ENCODE data around the gene TEX101.

TEX101 gene

DNA sequence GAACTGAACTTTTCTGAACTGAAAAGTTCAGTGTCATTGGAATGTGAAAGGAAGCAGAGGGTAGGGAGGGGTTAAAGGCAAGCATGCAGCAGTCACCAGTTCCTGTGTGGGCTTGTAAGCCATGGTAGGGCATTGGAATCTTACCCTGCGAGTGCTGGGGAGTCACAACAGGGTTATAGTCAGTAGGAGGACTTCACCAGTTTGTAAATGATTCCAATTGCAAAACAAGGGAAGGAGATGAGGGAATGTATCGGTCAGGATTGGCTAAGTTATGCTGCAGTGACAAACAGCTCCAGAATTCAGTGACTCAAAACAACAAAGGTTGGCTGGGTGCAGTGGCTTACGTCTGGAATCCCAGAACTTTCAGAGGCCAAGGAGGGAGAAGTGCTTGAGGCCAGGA, 37.9 kb downstream of the TEX101 start:
- DNase-seq = no peak

- DNase-seq = no peak
These were observed 39.3 kb downstream of the TEX101 start for GRCh38 chr19:43454031-43454430.

- no peak for DNase-seq
These were observed 40.8 kb downstream of the TEX101 start for GRCh38 chr19:43455321-43456113.

GRCh38 chr19:43457809-43458208, 43.1 kb downstream of the TEX101 start:
- no peak for DNase-seq

DNA sequence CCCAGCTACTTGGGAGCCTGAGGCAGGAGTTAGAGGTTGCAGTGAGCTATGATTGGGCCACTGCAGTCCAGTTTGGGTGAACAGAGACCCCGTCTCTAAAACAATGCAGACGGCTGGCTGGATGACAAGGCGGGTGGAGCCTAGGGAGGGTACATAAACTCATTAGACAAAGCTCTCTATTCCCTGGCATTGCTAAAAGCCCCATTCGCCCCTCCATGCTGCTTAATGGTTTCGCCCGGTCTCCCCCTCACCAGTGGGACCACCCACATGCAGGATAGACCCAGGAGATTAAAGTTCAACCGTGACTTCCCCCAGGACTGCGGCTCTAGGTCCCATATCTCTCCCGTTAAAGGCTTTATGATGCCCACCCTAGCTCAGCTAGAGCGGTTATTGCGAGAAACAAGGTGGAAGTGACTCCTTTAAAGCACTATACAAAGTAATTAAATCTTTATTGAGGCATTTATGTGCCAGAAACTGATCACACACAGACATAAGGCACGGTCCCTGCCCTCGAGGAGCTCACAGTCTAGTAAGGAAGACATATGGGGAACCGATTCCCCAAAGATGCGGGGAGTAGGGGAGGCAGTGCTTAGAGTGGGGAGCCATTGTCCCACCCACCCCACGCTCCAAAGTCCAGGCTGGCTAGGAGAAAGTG, 45.8 kb downstream of the TEX101 start:
- DNase-seq = no peak

- no peak for DNase-seq
These were observed 46.6 kb downstream of the TEX101 start for GRCh38 chr19:43461303-43461702.

GRCh38 chr19:43462383-43462782, 47.7 kb downstream of the TEX101 start:
- no peak for DNase-seq

- no peak for DNase-seq
These were observed 48.2 kb downstream of the TEX101 start for GRCh38 chr19:43462785-43463380.

GRCh38 chr19:43463381-43464133, 48.9 kb downstream of the TEX101 start:
- no peak for DNase-seq

DNA sequence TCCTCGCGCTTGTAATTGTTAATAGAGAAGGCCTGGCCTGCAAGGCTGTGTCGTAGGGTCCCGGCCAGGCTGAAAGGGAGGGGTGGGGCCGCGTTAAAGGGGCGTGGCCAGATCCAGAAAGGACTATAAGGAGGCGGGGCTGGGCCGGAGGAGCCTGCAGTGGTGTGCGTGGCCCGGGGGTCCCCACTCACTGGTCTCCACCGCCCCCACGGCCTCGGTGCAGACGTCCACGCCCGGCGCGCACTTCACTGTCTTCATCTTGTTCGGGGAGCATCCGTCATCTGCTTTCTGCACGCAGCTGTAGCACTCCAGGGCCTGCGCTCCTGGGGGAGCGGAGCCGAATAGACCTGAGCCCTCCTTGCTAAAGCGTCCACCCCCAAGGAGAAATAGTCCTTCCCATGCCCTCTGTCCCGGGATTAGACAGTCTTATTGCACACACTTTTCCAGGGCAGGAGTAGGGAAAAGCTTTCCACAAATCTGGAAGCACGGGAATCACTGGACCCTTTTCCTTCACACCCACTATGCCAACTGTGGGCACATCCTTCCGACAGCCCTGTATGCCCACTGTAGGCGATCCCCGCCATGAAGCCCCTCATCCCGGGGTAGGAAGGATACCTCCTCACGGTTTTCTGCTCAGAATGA, 49.6 kb downstream of the TEX101 start:
- DNase-seq = no peak

- DNase-seq = no peak
These were observed 50.9 kb downstream of the TEX101 start, which contains the start of gene LYPD3 for GRCh38 chr19:43465468-43466120. Gene LYPD3, minus strand, starts transcription at chr19:43465608. Its CDS starts 37 bp downstream, at chr19:43465571.

DNA sequence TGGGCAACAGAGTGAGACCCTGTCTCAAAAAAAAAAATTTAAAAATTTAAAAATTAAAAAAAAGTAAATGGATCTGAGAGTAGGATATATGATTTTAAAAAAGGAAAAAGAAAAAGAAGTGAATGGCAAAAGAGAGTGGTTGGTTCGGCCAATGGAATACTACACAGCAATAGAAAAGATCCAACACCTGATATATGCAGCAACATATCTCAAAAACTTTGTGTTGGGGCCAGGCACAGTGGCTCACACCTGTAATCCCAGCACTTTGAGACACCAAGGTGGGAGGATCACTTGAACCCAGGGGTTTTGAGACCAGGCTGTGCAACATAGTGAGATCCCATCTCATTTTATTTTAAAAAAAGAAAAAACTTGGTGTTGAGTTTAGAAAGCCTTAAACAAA, 52.1 kb downstream of the TEX101 start:
- no peak for DNase-seq

GRCh38 chr19:43467276-43467675, 52.6 kb downstream of the TEX101 start:
- no peak for DNase-seq

DNA sequence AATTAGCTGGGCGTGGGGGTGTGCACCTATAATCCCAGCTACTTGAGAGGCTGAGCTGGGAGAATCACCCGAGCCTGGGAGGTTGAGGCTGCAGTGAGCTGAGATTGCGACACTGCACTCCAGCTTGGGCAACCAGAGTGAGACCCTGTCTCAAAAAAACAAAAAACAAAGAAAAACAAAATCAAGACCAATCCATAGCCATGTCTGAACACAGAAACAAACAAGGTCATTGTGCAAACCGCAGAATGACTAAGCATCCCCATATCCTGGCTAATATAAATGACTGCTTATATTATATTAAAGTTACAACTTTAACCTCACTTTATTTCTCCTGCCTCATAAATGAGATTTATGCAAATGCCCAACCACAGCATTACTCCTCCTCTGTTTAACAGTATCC, 53.0 kb downstream of the TEX101 start:
- DNase-seq = no peak
